Omental fat pad (tissue), 4 donors: ENCODE data around the gene MICAL2. TPM values are rescaled to one million over a fixed set of nuclear protein-coding genes. Genes with fewer than 3 reads are reported as not detected.

Experiments
- ATAC-seq: fragments of 150-250 bp; one replicate; pipeline ENCODE4 v1.9.1; 2016; ENCODE audit warnings: mild to moderate bottlenecking, moderate library complexity; ENCODE audit not compliant: low FRiP score
- DNase-seq: peaks from one replicate; pipeline ENCODE4 v3.0.0-alpha.2; 2019; ENCODE audit warnings: low spot score
- CTCF ChIP-seq, 3 donors: fragments of 450-650 bp; IDR thresholded peaks; one replicate each; pipeline ENCODE4 v1.5.1; 2016 to 2017; ENCODE audit warnings: antibody characterized with exemption in 3 of 3, mild to moderate bottlenecking in 3 of 3, moderate library complexity in 2 of 3
- total RNA-seq, 4 donors: library from RNA; depleted of rRNA; stranded (reverse); fragments of >200 nt; gene quantifications; one replicate each; pipeline ENCODE4 v1.1.0, GENCODE V29; 2016

MICAL2 gene
- total RNA-seq, 4 donors from 2014 or later = 34.3 to 143 (median 57.0) TPM

- DNase-seq (no peak), ATAC-seq (peak; percentile 23)
- TF ChIP-seq CTCF (IDR thresholded peaks at IDR 0.05) = no peak
Measured at GRCh38 chr11:12117611-12118010, 7.2 kb downstream of the MICAL2 start.

- no peak for ATAC-seq
Measured at GRCh38 chr11:12118949-12119348, 8.6 kb downstream of the MICAL2 start.

GRCh38 chr11:12119502-12119901, 9.1 kb downstream of the MICAL2 start:
- DNase-seq = no peak
- no peak for TF ChIP-seq CTCF (IDR thresholded peaks at IDR 0.05)
- no peak for ATAC-seq

More at GRCh38 chr11:12118949-12119348, 8.6 kb downstream of the MICAL2 start:
- no peak for DNase-seq
- TF ChIP-seq CTCF (IDR thresholded peaks at IDR 0.05) = no peak

- ATAC-seq = peak; percentile 59
- no peak for TF ChIP-seq CTCF (IDR thresholded peaks at IDR 0.05)
- DNase-seq = no peak
Measured at GRCh38 chr11:12120031-12121008, 9.9 kb downstream of the MICAL2 start.

GRCh38 chr11:12121011-12121410, 10.6 kb downstream of the MICAL2 start:
- ATAC-seq = no peak
- no peak for TF ChIP-seq CTCF (IDR thresholded peaks at IDR 0.05)
- DNase-seq = no peak

- no peak for ATAC-seq
- no peak for TF ChIP-seq CTCF (IDR thresholded peaks at IDR 0.05)
- DNase-seq = no peak
Measured at GRCh38 chr11:12121517-12121916, 11.1 kb downstream of the MICAL2 start.

GRCh38 chr11:12122083-12122482, 11.7 kb downstream of the MICAL2 start:
- TF ChIP-seq CTCF (IDR thresholded peaks at IDR 0.05) = no peak
- ATAC-seq (no peak), DNase-seq (no peak)
